H1 (cell line): Measurements from ENCODE around the gene ADSS2.

ENCODE experiments used
- RNF2 ChIP-seq: fragments of 200-900, 300-1000 bp; sonication (generic); IDR thresholded peaks from 2 replicates; pipeline ENCODE4 v1.7.1; 2016; ENCODE audit warnings: borderline replicate concordance, low read depth, mild to moderate bottlenecking, antibody characterized with exemption, low read length; ENCODE audit not compliant: poor library complexity, severe bottlenecking; ENCODE audit errors: missing control alignments
- YY1 ChIP-seq: IDR thresholded peaks from 2 replicates; pipeline ENCODE4 v1.6.1; 2011; ENCODE audit warnings: low read depth, mild to moderate bottlenecking, low read length
- TF ChIP-seq, protein P1 (sequence below): IDR thresholded peaks from 2 replicates; pipeline ENCODE4 v1.6.1; 2011; ENCODE audit warnings: low read length, improper control_type of control experiment
- TF ChIP-seq, protein P2 (sequence below), 3 experiments: IDR thresholded peaks; 1 replicate in 2 of 3; 2 replicates in 1 of 3; pipeline versions ENCODE4 v1.5.1 to v1.6.1; 2011; ENCODE audit warnings: low read length in 3 of 3, mild to moderate bottlenecking in 3 of 3, inconsistent platforms in 2 of 3, low read depth in 1 of 3, moderate library complexity in 1 of 3; ENCODE audit not compliant: insufficient read depth in 1 of 3; ENCODE audit errors: control extremely low read depth in 1 of 3

GRCh38 chr1:244369256-244370057 is 82.3 kb downstream of the ADSS2 start:
- TF ChIP-seq, protein P1, sequence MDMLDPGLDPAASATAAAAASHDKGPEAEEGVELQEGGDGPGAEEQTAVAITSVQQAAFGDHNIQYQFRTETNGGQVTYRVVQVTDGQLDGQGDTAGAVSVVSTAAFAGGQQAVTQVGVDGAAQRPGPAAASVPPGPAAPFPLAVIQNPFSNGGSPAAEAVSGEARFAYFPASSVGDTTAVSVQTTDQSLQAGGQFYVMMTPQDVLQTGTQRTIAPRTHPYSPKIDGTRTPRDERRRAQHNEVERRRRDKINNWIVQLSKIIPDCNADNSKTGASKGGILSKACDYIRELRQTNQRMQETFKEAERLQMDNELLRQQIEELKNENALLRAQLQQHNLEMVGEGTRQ = peak; percentile 32; the same call in 1 of the 2 replicates
- TF ChIP-seq YY1 = peak; percentile 79
- TF ChIP-seq, protein P2, sequence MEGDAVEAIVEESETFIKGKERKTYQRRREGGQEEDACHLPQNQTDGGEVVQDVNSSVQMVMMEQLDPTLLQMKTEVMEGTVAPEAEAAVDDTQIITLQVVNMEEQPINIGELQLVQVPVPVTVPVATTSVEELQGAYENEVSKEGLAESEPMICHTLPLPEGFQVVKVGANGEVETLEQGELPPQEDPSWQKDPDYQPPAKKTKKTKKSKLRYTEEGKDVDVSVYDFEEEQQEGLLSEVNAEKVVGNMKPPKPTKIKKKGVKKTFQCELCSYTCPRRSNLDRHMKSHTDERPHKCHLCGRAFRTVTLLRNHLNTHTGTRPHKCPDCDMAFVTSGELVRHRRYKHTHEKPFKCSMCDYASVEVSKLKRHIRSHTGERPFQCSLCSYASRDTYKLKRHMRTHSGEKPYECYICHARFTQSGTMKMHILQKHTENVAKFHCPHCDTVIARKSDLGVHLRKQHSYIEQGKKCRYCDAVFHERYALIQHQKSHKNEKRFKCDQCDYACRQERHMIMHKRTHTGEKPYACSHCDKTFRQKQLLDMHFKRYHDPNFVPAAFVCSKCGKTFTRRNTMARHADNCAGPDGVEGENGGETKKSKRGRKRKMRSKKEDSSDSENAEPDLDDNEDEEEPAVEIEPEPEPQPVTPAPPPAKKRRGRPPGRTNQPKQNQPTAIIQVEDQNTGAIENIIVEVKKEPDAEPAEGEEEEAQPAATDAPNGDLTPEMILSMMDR (IDR thresholded peaks at IDR 0.05; ENCODE audit: control extremely low read depth in 1 of 3, insufficient read depth in 1 of 3, low read depth in 1 of 3, low read length in 3 of 3) = no peak
- no peak for TF ChIP-seq RNF2
